HepG2 (cell line): ENCODE data around the gene ACTR1A. TPM values are rescaled to one million over a fixed set of nuclear protein-coding genes. Genes with fewer than 3 reads are reported as not detected.
A peak's percentile ranks its signal among the peaks of the same experiment; 100 is the strongest.

Experiments
- ATAC-seq: fragments of 200-7000 bp; cut with Tn5 transposase; 3 replicates; pipeline ENCODE4 v1.9.1; 2020; ENCODE audit warnings: mild to moderate bottlenecking, moderate library complexity
- BruUV-seq: library from RNA; stranded (reverse); fragments of 400-500 nt; replicated peaks from 2 replicates; lab custom pipeline; 2021; lab: Mats Ljungman, UMichigan
- CTCF ChIA-PET: fragments of 300-600 bp; formaldehyde crosslinking; extraction: SDS; loops from one replicate; lab custom pipeline; 2021; ENCODE audit warnings: low total read pairs, inconsistent platforms, low intra/inter-chr PET ratio; lab: Yijun Ruan, JAX
- POLR2A ChIA-PET: fragments of 350-600 bp; sonication (Branson Sonifier 250); formaldehyde crosslinking; loops from one replicate; lab custom pipeline; 2020; ENCODE audit warnings: antibody characterized with exemption, inconsistent platforms; lab: Yijun Ruan, JAX
- DNase-seq: peaks from one replicate; pipeline ENCODE4 v3.0.0-alpha.2; 2015; ENCODE audit warnings: low spot score
- FAIRE-seq: peaks from 3 replicates; lab custom pipeline; 2011; peaks lifted over from hg19 to GRCh38; lab: Jason Lieb, UNC
- H2AFZ ChIP-seq: one replicate; pipeline ENCODE4 v1.6.1; 2011; ENCODE audit warnings: low read length, inconsistent platforms
- H3K27ac ChIP-seq: fragments of 300-600 bp; 3 replicates; pipeline ENCODE4 v1.8.0; 2011; ENCODE audit warnings: mixed run types, mild to moderate bottlenecking, mixed read lengths, low read length, inconsistent platforms; ENCODE audit not compliant: insufficient read depth; ENCODE audit errors: extremely low read length
- H3K27me3 ChIP-seq, 2 experiments: fragments of 200-600 bp in 1 of 2; 2 replicates in 1 of 2; 3 replicates in 1 of 2; pipeline versions ENCODE4 v1.6.0 to v1.8.0; 2011; ENCODE audit warnings: low read length in 2 of 2, mild to moderate bottlenecking in 2 of 2, moderate library complexity in 2 of 2, inconsistent platforms in 1 of 2; ENCODE audit not compliant: insufficient read depth in 2 of 2, control insufficient read depth in 1 of 2
- H3K36me3 ChIP-seq, 2 experiments: fragments of 200-600 bp in 1 of 2; replicated peaks in 1 of 2; 2 replicates in 1 of 2; 3 replicates in 1 of 2; pipeline versions ENCODE4 v1.5.1 to v1.8.0; 2011; ENCODE audit warnings: low read length in 2 of 2, inconsistent platforms in 1 of 2; ENCODE audit not compliant: insufficient read depth in 2 of 2, control insufficient read depth in 1 of 2
- H3K4me1 ChIP-seq: 2 replicates; pipeline ENCODE4 v1.5.1; 2012; ENCODE audit warnings: low read length, inconsistent platforms; ENCODE audit not compliant: insufficient read depth
- H3K4me2 ChIP-seq: 2 replicates; pipeline ENCODE4 v1.6.0; 2011; ENCODE audit warnings: low read depth, low read length, inconsistent platforms
- H3K4me3 ChIP-seq, 3 experiments: fragments of 200-600 bp in 1 of 3; sonication (generic), shearing (Covaris generic) in 1 of 3; replicated peaks in 1 of 3; 2 replicates each; pipeline ENCODE4 v1.5.1; 2011 to 2016; ENCODE audit warnings: low read length in 3 of 3, inconsistent platforms in 2 of 3, low read depth in 2 of 3, mild to moderate bottlenecking in 2 of 3, control low read depth in 1 of 3, mixed read lengths in 1 of 3; ENCODE audit not compliant: insufficient read depth in 1 of 3
- H3K79me2 ChIP-seq: one replicate; pipeline ENCODE4 v1.6.1; 2011; ENCODE audit warnings: low read length, inconsistent platforms; ENCODE audit not compliant: insufficient read depth
- H3K9ac ChIP-seq: 2 replicates; pipeline ENCODE4 v1.6.0; 2011; ENCODE audit warnings: mild to moderate bottlenecking, low read depth, low read length, inconsistent platforms; ENCODE audit not compliant: insufficient read depth
- H3K9me3 ChIP-seq: 2 replicates; pipeline ENCODE4 v1.5.1; 2012; ENCODE audit warnings: mild to moderate bottlenecking, low read length
- H4K20me1 ChIP-seq: 2 replicates; pipeline ENCODE4 v1.6.0; 2011; ENCODE audit warnings: inconsistent platforms, mild to moderate bottlenecking, low read length, moderate library complexity; ENCODE audit not compliant: insufficient read depth
- AGO2 ChIP-seq: fragments of 200-400 bp; formaldehyde crosslinking; optimal IDR thresholded peaks from 2 replicates; pipeline ENCODE3; 2017; ENCODE audit warnings: mild to moderate bottlenecking, low read depth, low read length, moderate library complexity
- ZNF644 ChIP-seq: IDR thresholded peaks from 2 replicates; pipeline ENCODE4 v1.6.1; 2016; ENCODE audit warnings: low read depth
- WGBS: methylation state at CpG from one replicate; pipeline ENCODE4 v1.1.6; 2017; ENCODE audit warnings: low lambda C conversion rate; 5-methylcytosine and 5-hydroxymethylcytosine counted together
- in situ Hi-C: cut with HindIII; loops from 2 replicates; pipeline ENCODE4 v1.10.0; 2017; ENCODE audit warnings: low pct_unique_long_range_greater_than_20kb; ENCODE audit not compliant: extremely low pct_ligation_motif_present
- intact Hi-C: fragments of 100-400 bp; cut with micrococcal nuclease; formaldehyde crosslinking; loops from one replicate; pipeline ENCODE4 v1.10.0; 2022; ENCODE audit not compliant: unreplicated experiment
- polyA plus RNA-seq, 8 experiments: library from polyadenylated mRNA; depleted of rRNA in 3 of 8; stranded (reverse) in 7 of 8; unstranded in 1 of 8; fragments of >200 nt; fragmentation: Illumina TruSeq in 4 of 8; extraction: Trizol in 4 of 8; gene quantifications; 2 replicates each; pipeline versions ENCODE4 v1.2.1 to v1.2.3, GENCODE V29; 2011 to 2016; ENCODE audit warnings: low read depth in 4 of 8, missing spikeins in 1 of 8, mixed read lengths in 1 of 8; ENCODE audit not compliant: insufficient read depth in 1 of 8
- total RNA-seq, 5 experiments: library from RNA; depleted of rRNA; stranded (reverse); fragments of >200 nt; fragmentation: Illumina TruSeq; extraction: Trizol; gene quantifications; 2 replicates each; pipeline ENCODE4 v1.2.3, GENCODE V29; 2016; ENCODE audit warnings: low read depth in 1 of 5
- TF ChIP-seq, protein P1 (sequence below): conservative IDR thresholded peaks from 2 replicates; pipeline ENCODE4 v1.6.1; 2018; ENCODE audit warnings: missing genetic modification reagents
- TF ChIP-seq, protein P2 (sequence below): sonication (generic); formaldehyde crosslinking; IDR thresholded peaks from 2 replicates; pipeline ENCODE4 v1.4.0; 2020; ENCODE audit warnings: missing genetic modification reagents, borderline replicate concordance

Gene ACTR1A
- total and polyA plus RNA-seq, 2 of the 13 experiments (the other 11 are each of a cell fraction or from before 2014, with no cell fraction given), result 59.6 to 62.8 TPM

DNA sequence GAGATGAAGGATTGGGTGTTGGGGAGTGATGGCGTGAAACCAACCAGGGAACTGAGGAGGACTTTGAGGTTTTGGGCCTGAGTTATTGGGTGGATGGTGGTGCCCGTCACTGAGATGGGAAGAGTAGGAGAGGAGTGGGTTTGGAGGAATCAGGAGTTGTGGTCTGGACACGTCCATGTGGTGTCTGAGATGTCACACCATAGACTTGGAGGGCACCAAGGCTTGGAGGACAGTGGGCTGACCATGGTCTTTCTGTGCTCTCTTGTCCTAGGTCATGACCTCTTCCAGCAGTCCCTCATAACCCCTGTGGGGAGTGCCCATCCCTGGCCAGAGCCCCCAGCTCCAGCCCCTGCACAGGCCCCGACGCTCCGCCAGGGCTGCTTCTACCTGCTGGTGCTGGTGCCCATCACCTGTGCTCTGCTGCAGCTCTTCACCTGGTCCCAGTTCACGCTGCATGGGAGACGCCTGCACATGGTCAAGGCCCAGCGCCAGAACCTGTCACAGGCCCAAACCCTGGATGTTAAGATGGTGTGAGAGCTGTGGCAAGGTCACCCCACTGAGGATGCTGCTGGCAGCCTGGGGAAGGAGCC is 27.0 kb downstream of the ACTR1A start:
- Histone ChIP-seq H3K4me1 (no peaks in the 10 kb centered on the region), H3K4me3 (no peak overlapping the region), H4K20me1 (no peaks in the 10 kb centered on the region), H3K9me3 (no peaks in the 10 kb centered on the region), H3K27ac (no peak overlapping the region), H3K36me3 (peaks cover 3% of the 10 kb centered on the region in 2 experiments; a peak in 2 of 5 replicates), H3K27me3 (no peaks in the 10 kb centered on the region), H3K9ac (no peak overlapping the region), H3K79me2 (no peaks in the 10 kb centered on the region), H3K4me2 (no peak overlapping the region), H2AFZ (no peak overlapping the region)
- FAIRE-seq (no peak), DNase-seq (no peak), ATAC-seq (no peak)
- intact Hi-C loops, result loop anchor here (2.0 to 5.0 kb wide), 2 partner anchors 27 to 53 kb away; partner anchors contain the start of gene FBXL15
- ChIA-PET CTCF (no interaction called here), POLR2A (interaction anchor here (1.7 kb wide), 1 partner anchor 12 kb away, joined by 3 read pairs; no protein-coding TSS in a partner anchor)
- 98% methylated on average over 9 of the region's 9 CpGs for WGBS
- in situ Hi-C loops, result loop anchor here (10.0 kb wide), 1 partner anchor 71 kb away; no protein-coding TSS in a partner anchor
- TF ChIP-seq ZNF644 (CRISPR knock-in tag) (no peak), AGO2 (peak; percentile 64)
- TF ChIP-seq, protein P1, sequence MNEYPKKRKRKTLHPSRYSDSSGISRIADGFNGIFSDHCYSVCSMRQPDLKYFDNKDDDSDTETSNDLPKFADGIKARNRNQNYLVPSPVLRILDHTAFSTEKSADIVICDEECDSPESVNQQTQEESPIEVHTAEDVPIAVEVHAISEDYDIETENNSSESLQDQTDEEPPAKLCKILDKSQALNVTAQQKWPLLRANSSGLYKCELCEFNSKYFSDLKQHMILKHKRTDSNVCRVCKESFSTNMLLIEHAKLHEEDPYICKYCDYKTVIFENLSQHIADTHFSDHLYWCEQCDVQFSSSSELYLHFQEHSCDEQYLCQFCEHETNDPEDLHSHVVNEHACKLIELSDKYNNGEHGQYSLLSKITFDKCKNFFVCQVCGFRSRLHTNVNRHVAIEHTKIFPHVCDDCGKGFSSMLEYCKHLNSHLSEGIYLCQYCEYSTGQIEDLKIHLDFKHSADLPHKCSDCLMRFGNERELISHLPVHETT (CRISPR knock-in tag), result no peak
- TF ChIP-seq, protein P2, sequence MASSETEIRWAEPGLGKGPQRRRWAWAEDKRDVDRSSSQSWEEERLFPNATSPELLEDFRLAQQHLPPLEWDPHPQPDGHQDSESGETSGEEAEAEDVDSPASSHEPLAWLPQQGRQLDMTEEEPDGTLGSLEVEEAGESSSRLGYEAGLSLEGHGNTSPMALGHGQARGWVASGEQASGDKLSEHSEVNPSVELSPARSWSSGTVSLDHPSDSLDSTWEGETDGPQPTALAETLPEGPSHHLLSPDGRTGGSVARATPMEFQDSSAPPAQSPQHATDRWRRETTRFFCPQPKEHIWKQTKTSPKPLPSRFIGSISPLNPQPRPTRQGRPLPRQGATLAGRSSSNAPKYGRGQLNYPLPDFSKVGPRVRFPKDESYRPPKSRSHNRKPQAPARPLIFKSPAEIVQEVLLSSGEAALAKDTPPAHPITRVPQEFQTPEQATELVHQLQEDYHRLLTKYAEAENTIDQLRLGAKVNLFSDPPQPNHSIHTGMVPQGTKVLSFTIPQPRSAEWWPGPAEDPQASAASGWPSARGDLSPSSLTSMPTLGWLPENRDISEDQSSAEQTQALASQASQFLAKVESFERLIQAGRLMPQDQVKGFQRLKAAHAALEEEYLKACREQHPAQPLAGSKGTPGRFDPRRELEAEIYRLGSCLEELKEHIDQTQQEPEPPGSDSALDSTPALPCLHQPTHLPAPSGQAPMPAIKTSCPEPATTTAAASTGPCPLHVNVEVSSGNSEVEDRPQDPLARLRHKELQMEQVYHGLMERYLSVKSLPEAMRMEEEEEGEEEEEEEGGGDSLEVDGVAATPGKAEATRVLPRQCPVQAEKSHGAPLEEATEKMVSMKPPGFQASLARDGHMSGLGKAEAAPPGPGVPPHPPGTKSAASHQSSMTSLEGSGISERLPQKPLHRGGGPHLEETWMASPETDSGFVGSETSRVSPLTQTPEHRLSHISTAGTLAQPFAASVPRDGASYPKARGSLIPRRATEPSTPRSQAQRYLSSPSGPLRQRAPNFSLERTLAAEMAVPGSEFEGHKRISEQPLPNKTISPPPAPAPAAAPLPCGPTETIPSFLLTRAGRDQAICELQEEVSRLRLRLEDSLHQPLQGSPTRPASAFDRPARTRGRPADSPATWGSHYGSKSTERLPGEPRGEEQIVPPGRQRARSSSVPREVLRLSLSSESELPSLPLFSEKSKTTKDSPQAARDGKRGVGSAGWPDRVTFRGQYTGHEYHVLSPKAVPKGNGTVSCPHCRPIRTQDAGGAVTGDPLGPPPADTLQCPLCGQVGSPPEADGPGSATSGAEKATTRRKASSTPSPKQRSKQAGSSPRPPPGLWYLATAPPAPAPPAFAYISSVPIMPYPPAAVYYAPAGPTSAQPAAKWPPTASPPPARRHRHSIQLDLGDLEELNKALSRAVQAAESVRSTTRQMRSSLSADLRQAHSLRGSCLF (CRISPR knock-in tag), result no peak
- no TSS peak for BruUV-seq
